HCT116 (cell line): Measurements from ENCODE around the gene NAPB. TPM values are rescaled to one million over a fixed set of nuclear protein-coding genes. Genes with fewer than 3 reads are reported as not detected.

ENCODE experiments used
- ATAC-seq: fragments of 200-7000 bp; cut with Tn5 transposase; 2 replicates; pipeline ENCODE4 v1.9.1; 2020; ENCODE audit warnings: mild to moderate bottlenecking, moderate library complexity
- BruUV-seq: library from RNA; stranded (reverse); fragments of 400-500 nt; replicated peaks from 2 replicates; lab custom pipeline; 2021; lab: Mats Ljungman, UMichigan
- CTCF ChIA-PET: fragments of 300-600 bp; sonication (Branson Sonifier 250); formaldehyde crosslinking; loops from one replicate; lab custom pipeline; 2021; ENCODE audit warnings: antibody characterized with exemption; lab: Charles Lee
- POLR2A ChIA-PET: fragments of 300-600, 350-600 bp; sonication (Branson Sonifier 250); formaldehyde crosslinking; loops from one replicate; lab custom pipeline; 2021; ENCODE audit warnings: antibody characterized with exemption; lab: Charles Lee
- RAD21 ChIA-PET, 2 experiments: fragments of 300-600 bp; sonication (Branson Sonifier 250); formaldehyde crosslinking; loops; one replicate each; lab custom pipeline; 2023; ENCODE audit warnings: low total read pairs in 2 of 2; ENCODE audit not compliant: uncharacterized antibody in 2 of 2, unreplicated experiment in 2 of 2, low non-redundant PET in 1 of 2; lab: Charles Lee
- DNase-seq: peaks from one replicate; pipeline ENCODE4 v3.0.0-alpha.2; 2010; ENCODE audit warnings: low read depth, low spot score
- H2AFZ ChIP-seq: fragments of 200-600 bp; shearing (Covaris generic), sonication (generic); 2 replicates; pipeline ENCODE4 v1.6.1; 2017; ENCODE audit warnings: low read depth, mixed run types, mixed read lengths, antibody characterized with exemption, low read length; ENCODE audit not compliant: poor library complexity, severe bottlenecking
- H3K27ac ChIP-seq: 2 replicates; pipeline ENCODE4 v1.5.1; 2012; ENCODE audit warnings: low read depth, low read length
- H3K27me3 ChIP-seq: fragments of 200-600 bp; sonication (generic); 2 replicates; pipeline ENCODE4 v1.6.1; 2016; ENCODE audit warnings: mixed run types, low read length, mixed read lengths; ENCODE audit not compliant: insufficient read depth
- H3K36me3 ChIP-seq, 2 experiments: fragments of 200-500 bp in 1 of 2; fragments of 200-600 bp in 1 of 2; sonication (Bioruptor generic) in 1 of 2; sonication (generic) in 1 of 2; 2 replicates each; pipeline versions ENCODE4 v1.5.1 to v1.6.1; 2014 to 2016; ENCODE audit warnings: low read length in 2 of 2, inconsistent platforms in 1 of 2, mixed read lengths in 1 of 2, mixed run types in 1 of 2; ENCODE audit not compliant: insufficient read depth in 2 of 2, control insufficient read depth in 1 of 2
- H3K4me1 ChIP-seq, 2 experiments: fragments of 200-600 bp in 1 of 2; sonication (generic) in 1 of 2; 2 replicates each; pipeline versions ENCODE4 v1.5.1 to v1.6.1; 2012 to 2017; ENCODE audit warnings: low read length in 2 of 2, inconsistent platforms in 1 of 2, mild to moderate bottlenecking in 1 of 2, mixed read lengths in 1 of 2, mixed run types in 1 of 2, moderate library complexity in 1 of 2; ENCODE audit not compliant: insufficient read depth in 2 of 2, control insufficient read depth in 1 of 2
- H3K4me2 ChIP-seq: fragments of 200-600 bp; sonication (generic); 2 replicates; pipeline ENCODE4 v1.6.1; 2017; ENCODE audit warnings: mixed run types, low read length, mixed read lengths
- H3K4me3 ChIP-seq, 2 experiments: fragments of 200-600 bp in 1 of 2; sonication (generic) in 1 of 2; replicated peaks in 1 of 2; 2 replicates each; pipeline ENCODE4 v1.5.1; 2011 to 2016; ENCODE audit warnings: low read length in 2 of 2, control low read depth in 1 of 2, low read depth in 1 of 2, mild to moderate bottlenecking in 1 of 2, mixed read lengths in 1 of 2, mixed run types in 1 of 2
- H3K79me2 ChIP-seq: fragments of 200-600 bp; sonication (generic); 2 replicates; pipeline ENCODE4 v1.6.1; 2017; ENCODE audit warnings: mild to moderate bottlenecking, mixed run types, low read length, moderate library complexity, mixed read lengths; ENCODE audit not compliant: insufficient read depth
- H3K9ac ChIP-seq: fragments of 200-600 bp; sonication (generic); 2 replicates; pipeline ENCODE4 v1.6.1; 2016; ENCODE audit warnings: low read length, mixed read lengths
- H3K9me2 ChIP-seq: fragments of 200-600 bp; sonication (generic), shearing (Covaris generic); 2 replicates; pipeline ENCODE4 v1.6.1; 2017; ENCODE audit warnings: mixed run types, mild to moderate bottlenecking, moderate library complexity; ENCODE audit not compliant: insufficient read depth
- H3K9me3 ChIP-seq, 2 experiments: fragments of 200-500 bp in 1 of 2; fragments of 200-600 bp in 1 of 2; sonication (Bioruptor generic) in 1 of 2; sonication (generic) in 1 of 2; 2 replicates each; pipeline ENCODE4 v1.6.1; 2014 to 2017; ENCODE audit warnings: low read length in 2 of 2, mixed read lengths in 2 of 2, inconsistent platforms in 1 of 2, low read depth in 1 of 2, mild to moderate bottlenecking in 1 of 2, mixed run types in 1 of 2, moderate library complexity in 1 of 2; ENCODE audit not compliant: control insufficient read depth in 1 of 2, insufficient read depth in 1 of 2
- H4K20me1 ChIP-seq: fragments of 200-600 bp; sonication (generic), shearing (Covaris generic); 2 replicates; pipeline ENCODE4 v1.6.1; 2017; ENCODE audit warnings: mixed run types, mild to moderate bottlenecking, moderate library complexity; ENCODE audit not compliant: insufficient read depth
- EGR1 ChIP-seq: IDR thresholded peaks from 2 replicates; pipeline ENCODE4 v1.6.1; 2012; ENCODE audit warnings: low read depth
- EZH2 ChIP-seq: fragments of 200-600 bp; sonication (generic); IDR thresholded peaks from 2 replicates; pipeline ENCODE4 v1.6.1; 2017; ENCODE audit warnings: antibody characterized with exemption, mixed run types
- JUND ChIP-seq: IDR thresholded peaks from 2 replicates; pipeline ENCODE4 v1.6.1; 2012
- POLR2A ChIP-seq: IDR thresholded peaks from 2 replicates; pipeline ENCODE4 v1.7.0; 2011; ENCODE audit warnings: borderline replicate concordance; ENCODE audit not compliant: insufficient read depth, insufficient read length; ENCODE audit errors: extremely low read depth
- SP1 ChIP-seq: IDR thresholded peaks from 2 replicates; pipeline ENCODE4 v1.6.1; 2012; ENCODE audit warnings: low read depth
- SRF ChIP-seq: IDR thresholded peaks from 2 replicates; pipeline ENCODE4 v1.6.1; 2012; ENCODE audit warnings: low read depth
- TCF7L2 ChIP-seq: IDR thresholded peaks from 2 replicates; pipeline ENCODE4 v1.7.0; 2011; ENCODE audit warnings: borderline replicate concordance, inconsistent platforms; ENCODE audit not compliant: insufficient read depth, insufficient read length; ENCODE audit errors: extremely low read depth
- ZFX ChIP-seq: fragments of 450-650 bp; IDR thresholded peaks from 2 replicates; pipeline ENCODE4 v1.6.1; 2017
- ZNF274 ChIP-seq: fragments of 200-500 bp; sonication (Bioruptor generic); IDR thresholded peaks from 2 replicates; pipeline ENCODE4 v1.6.1; 2014; ENCODE audit warnings: mild to moderate bottlenecking, low read depth, low read length, inconsistent platforms
- intact Hi-C: fragments of 100-400 bp; cut with micrococcal nuclease; formaldehyde crosslinking; loops from 2 replicates; pipeline ENCODE4 v1.10.0; 2022
- total RNA-seq: library from RNA; stranded (reverse); gene quantifications from one replicate; pipeline ENCODE4 v1.2.1, GENCODE V29; 2021; ENCODE audit not compliant: unreplicated experiment
- TF ChIP-seq, protein P1 (sequence below): IDR thresholded peaks from 2 replicates; pipeline ENCODE4 v1.6.1; 2012
- TF ChIP-seq, protein P2 (sequence below): IDR thresholded peaks from 2 replicates; pipeline ENCODE4 v1.6.1; 2011; ENCODE audit warnings: mild to moderate bottlenecking, low read length, moderate library complexity; ENCODE audit not compliant: insufficient replicate concordance; ENCODE audit errors: extremely low read depth

Gene NAPB
- total RNA-seq, 1 experiment from 2014 or later = 7.9 TPM

DNA sequence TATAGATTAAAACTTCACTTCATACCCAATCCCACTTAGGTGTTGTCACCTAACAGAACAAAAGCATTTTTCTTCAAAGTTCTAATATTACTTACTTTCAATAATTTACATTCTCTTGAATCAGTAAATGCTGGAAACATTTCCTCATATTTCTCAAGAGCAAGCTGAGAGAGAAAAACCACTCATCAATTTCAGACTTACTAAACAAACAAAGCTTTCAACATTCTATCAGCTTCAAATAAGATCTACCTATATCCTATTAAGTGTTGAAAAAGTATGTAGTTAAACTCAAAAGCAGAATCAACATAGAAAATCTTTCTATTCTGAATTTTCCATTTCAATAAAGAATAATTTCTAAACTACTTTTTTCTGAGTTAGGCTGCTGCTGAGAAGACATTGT lies 41.5 kb downstream of the NAPB start:
- intact Hi-C loops = no loop called here
- no peak for TF ChIP-seq ZNF274
- TF ChIP-seq, protein P1, sequence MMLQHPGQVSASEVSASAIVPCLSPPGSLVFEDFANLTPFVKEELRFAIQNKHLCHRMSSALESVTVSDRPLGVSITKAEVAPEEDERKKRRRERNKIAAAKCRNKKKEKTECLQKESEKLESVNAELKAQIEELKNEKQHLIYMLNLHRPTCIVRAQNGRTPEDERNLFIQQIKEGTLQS = no peak
- TF ChIP-seq, protein P2, sequence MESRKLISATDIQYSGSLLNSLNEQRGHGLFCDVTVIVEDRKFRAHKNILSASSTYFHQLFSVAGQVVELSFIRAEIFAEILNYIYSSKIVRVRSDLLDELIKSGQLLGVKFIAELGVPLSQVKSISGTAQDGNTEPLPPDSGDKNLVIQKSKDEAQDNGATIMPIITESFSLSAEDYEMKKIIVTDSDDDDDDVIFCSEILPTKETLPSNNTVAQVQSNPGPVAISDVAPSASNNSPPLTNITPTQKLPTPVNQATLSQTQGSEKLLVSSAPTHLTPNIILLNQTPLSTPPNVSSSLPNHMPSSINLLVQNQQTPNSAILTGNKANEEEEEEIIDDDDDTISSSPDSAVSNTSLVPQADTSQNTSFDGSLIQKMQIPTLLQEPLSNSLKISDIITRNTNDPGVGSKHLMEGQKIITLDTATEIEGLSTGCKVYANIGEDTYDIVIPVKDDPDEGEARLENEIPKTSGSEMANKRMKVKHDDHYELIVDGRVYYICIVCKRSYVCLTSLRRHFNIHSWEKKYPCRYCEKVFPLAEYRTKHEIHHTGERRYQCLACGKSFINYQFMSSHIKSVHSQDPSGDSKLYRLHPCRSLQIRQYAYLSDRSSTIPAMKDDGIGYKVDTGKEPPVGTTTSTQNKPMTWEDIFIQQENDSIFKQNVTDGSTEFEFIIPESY = no peak
- no peak for TF ChIP-seq SRF
- TF ChIP-seq JUND = no peak
- TF ChIP-seq SP1 = no peak
- TF ChIP-seq ZFX = no peak
- TF ChIP-seq POLR2A = no peak
- TF ChIP-seq EZH2 = no peak
- TF ChIP-seq EGR1 = no peak
- no peak for TF ChIP-seq TCF7L2
- BruUV-seq = no TSS peak
- Histone ChIP-seq H3K4me2 (no peak overlapping the region), H3K9me2 (no peaks in the 10 kb centered on the region), H3K79me2 (no peaks in the 10 kb centered on the region), H4K20me1 (no peaks in the 10 kb centered on the region), H3K9ac (no peak overlapping the region), H3K9me3 (0 out of 4 replicates have a peak, but pooled peaks cover 0 to 5% of the 10 kb centered on the region in 2 experiments), H3K36me3 (peaks cover 6 to 13% of the 10 kb centered on the region in 2 experiments; a peak in 3 of 4 replicates), H3K4me3 (no peak overlapping the region), H3K27ac (no peak overlapping the region), H2AFZ (no peak overlapping the region), H3K27me3 (no peaks in the 10 kb centered on the region), H3K4me1 (no peaks in the 10 kb centered on the region)
- ChIA-PET RAD21 (no interaction called here), POLR2A (no interaction called here), CTCF (no interaction called here)
- no peak for DNase-seq
- no peak for ATAC-seq
